Effector CD8-positive, alpha-beta T cell (primary cell): ENCODE data around the gene ITGAL.

Experiments
- DNase-seq: peaks from one replicate; lab custom pipeline; 2025; lab: John Stamatoyannopoulos, UW

ITGAL gene

GRCh38 chr16:30541502-30542329, 69.2 kb downstream of the ITGAL start:
- DNase-seq = no peak

GRCh38 chr16:30543067-30543466, 70.5 kb downstream of the ITGAL start:
- no peak for DNase-seq

GRCh38 chr16:30546115-30546514, 73.6 kb downstream of the ITGAL start:
- no peak for DNase-seq

- DNase-seq = no peak
Measured at GRCh38 chr16:30548416-30549253, 76.1 kb downstream of the ITGAL start.

GRCh38 chr16:30551781-30552180, 79.2 kb downstream of the ITGAL start:
- peak; percentile 31 for DNase-seq

GRCh38 chr16:30552956-30553355, 80.4 kb downstream of the ITGAL start:
- no peak for DNase-seq

GRCh38 chr16:30553393-30553899, 80.9 kb downstream of the ITGAL start:
- no peak for DNase-seq

- DNase-seq = no peak
Measured at GRCh38 chr16:30554557-30555314, 82.2 kb downstream of the ITGAL start.

- no peak for DNase-seq
Measured at GRCh38 chr16:30555315-30556124, 83.0 kb downstream of the ITGAL start.

- no peak for DNase-seq
Measured at GRCh38 chr16:30556125-30556473, 83.6 kb downstream of the ITGAL start.

- DNase-seq = no peak
Measured at GRCh38 chr16:30557707-30557956, 85.1 kb downstream of the ITGAL start.

GRCh38 chr16:30557957-30558788, 85.6 kb downstream of the ITGAL start, which contains the start of gene ZNF764:
Gene ZNF764 (minus strand): TSS chr16:30558374. CDS start chr16:30558182, 192 bp downstream.
- DNase-seq = peak; percentile 89

GRCh38 chr16:30558789-30559377, 86.3 kb downstream of the ITGAL start:
- no peak for DNase-seq

- no peak for DNase-seq
Measured at GRCh38 chr16:30559690-30560089, 87.1 kb downstream of the ITGAL start.

- no peak for DNase-seq
Measured at GRCh38 chr16:30561089-30561816, 88.7 kb downstream of the ITGAL start.

- DNase-seq = no peak
Measured at GRCh38 chr16:30562021-30562420, 89.5 kb downstream of the ITGAL start.

- no peak for DNase-seq
Measured at GRCh38 chr16:30565526-30565925, 93.0 kb downstream of the ITGAL start.

- no peak for DNase-seq
Measured at GRCh38 chr16:30565984-30566383, 93.4 kb downstream of the ITGAL start.

GRCh38 chr16:30566531-30566930, 94.0 kb downstream of the ITGAL start:
- no peak for DNase-seq
